Epithelial cell of esophagus (primary cell): Measurements from ENCODE around the gene TRMU.

Source experiments
- DNase-seq: peaks from one replicate; pipeline ENCODE4 v3.0.0; 2010; ENCODE audit warnings: low read depth
- H3K4me3 ChIP-seq: 2 replicates; pipeline ENCODE4 v1.5.1; 2011; ENCODE audit warnings: mild to moderate bottlenecking, low read length, control low read depth
- TF ChIP-seq, protein P1 (sequence below): IDR thresholded peaks from 2 replicates; pipeline ENCODE4 v1.5.1; 2011; ENCODE audit warnings: low read depth, mild to moderate bottlenecking, low read length, control low read depth, inconsistent platforms; ENCODE audit not compliant: insufficient read depth; ENCODE audit errors: missing control alignments

TRMU gene

DNA sequence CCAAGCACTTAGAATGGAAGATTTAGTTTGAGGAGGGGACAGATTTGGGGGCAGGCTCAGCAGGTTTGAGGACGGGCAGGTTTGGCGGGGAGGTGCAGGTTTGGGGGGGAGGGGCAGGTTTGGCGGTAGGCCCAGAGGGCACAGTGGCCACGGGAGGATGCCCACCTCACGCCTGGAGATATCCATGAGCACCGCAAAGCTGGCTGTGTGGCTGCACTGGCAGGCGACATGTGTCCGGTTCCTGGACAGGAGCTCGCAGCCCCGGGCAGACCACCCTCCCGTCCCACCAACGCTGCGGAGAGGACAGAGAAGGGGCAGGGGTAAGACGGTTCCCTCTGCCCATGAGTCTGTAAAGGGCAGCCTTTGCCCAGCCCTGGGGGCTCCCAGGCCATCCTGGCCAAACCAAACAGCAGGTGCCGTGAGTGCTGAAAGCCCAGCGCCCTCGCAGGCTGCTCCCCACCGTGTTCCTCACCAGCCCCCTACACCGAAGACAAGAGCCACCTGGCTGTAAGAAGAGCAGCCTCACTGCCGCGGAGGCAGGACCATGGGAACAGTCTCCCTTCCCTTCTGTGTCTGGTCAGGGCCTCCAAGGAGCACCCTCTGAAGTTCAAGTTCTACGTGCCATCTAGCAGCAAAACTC, 43.0 kb downstream of the TRMU start:
- no peak for DNase-seq
- no peak overlapping the region for H3K4me3 ChIP-seq
- TF ChIP-seq, protein P1, sequence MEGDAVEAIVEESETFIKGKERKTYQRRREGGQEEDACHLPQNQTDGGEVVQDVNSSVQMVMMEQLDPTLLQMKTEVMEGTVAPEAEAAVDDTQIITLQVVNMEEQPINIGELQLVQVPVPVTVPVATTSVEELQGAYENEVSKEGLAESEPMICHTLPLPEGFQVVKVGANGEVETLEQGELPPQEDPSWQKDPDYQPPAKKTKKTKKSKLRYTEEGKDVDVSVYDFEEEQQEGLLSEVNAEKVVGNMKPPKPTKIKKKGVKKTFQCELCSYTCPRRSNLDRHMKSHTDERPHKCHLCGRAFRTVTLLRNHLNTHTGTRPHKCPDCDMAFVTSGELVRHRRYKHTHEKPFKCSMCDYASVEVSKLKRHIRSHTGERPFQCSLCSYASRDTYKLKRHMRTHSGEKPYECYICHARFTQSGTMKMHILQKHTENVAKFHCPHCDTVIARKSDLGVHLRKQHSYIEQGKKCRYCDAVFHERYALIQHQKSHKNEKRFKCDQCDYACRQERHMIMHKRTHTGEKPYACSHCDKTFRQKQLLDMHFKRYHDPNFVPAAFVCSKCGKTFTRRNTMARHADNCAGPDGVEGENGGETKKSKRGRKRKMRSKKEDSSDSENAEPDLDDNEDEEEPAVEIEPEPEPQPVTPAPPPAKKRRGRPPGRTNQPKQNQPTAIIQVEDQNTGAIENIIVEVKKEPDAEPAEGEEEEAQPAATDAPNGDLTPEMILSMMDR, result no peak

DNA sequence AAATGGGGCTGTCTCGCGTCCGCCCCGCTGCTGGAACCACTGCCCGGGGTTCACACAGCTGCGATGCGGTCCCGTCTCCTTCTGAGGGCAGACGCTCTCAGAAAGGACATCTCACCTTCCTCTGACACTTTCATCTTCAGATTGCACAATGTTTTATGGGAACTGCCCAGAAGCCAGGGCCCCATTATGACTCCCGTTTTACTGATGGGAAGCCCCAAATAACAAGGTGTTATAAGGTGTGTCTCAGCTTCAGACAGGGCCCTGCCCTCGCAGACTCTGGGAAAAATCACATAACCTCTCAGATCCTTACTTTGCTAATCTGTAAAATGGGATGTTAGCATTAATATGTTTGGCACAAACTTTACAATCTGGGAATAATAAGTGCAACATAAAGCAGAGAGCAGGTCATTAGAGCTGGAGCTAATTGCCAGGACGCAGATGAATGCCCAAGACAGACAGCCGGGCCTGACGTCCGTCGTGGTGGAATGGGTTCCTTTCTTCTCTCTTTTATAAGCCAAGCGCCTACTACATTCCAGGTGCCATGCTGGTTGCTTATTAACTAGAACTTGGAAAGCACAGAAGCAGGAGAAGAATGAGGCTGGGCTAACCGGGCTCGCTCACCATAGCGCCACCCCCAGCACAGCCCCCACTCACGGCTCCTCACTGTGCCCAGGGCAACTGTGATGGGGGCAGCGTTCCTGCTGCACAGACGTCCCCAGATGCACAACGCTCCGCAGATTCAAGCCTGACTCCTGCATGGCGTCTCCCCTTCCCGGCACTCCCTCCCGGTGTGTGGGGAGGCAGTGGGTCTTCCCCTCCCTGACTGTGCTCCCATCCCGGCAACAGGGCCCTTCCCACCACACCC, 43.8 kb downstream of the TRMU start:
- DNase-seq, result no peak
- H3K4me3 ChIP-seq, result no peak overlapping the region
- TF ChIP-seq, protein P1, result no peak

DNA sequence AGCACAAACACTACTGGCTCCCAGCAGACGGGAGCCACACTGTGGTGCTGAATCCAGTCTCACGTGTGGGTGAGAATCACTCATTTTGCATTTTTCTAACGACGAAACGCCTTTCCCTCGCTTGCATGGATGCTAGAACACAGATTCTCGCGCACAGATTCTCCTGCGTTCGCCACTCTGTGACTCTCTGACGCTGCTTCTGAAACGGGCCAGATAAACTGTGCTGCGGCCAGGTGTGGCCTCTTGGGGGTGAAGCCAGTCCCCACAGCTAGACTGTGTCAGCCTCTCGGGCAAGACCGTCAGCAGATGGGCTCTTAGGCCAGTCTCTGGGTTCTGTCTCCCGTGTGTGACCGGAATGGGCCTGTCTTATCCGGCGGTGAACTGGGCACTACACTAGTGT, 44.6 kb downstream of the TRMU start:
- DNase-seq, result no peak
- TF ChIP-seq, protein P1, result no peak
- H3K4me3 ChIP-seq, result no peak overlapping the region

DNA sequence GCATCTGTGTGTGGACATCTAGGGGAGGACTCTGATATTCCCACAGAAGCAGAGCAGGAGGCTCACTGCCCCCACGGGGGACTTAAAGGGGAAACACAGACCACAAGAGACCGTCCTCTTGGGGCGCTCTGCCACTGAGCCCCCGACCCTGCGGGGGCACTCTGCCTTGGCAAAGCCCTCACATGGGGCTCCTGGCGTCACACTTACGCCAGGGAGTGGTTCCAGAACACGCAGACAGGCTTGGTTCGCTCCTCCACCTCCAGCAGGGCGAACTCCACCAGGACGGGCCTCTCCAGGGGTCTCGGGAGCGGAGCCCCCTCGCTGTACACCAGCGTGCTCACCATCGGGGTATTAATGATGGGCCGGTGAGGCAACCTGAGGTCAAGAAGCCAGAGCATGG, 45.1 kb downstream of the TRMU start:
- DNase-seq, result no peak
- TF ChIP-seq, protein P1, result no peak

DNA sequence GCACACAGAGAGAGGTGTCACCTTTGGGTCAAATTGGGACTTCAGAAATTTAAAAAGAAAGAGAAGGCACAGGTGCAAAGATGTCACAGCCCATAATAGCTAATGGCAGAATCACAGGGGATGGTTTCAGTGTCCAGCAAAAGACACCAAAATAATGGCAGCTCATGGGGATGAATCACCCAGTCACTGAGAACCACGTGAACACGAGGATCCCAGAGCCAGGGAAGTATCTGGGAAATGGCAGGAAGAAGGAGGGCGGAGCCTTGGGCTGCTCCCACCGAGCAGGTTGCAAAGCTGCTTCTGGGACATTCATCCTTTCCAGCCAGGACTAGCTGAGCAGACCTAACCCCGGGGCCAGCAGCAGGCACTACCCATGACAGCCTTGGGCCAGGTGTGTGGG, 45.6 kb downstream of the TRMU start:
- DNase-seq, result peak; percentile 59
- H3K4me3 ChIP-seq, result no peak overlapping the region
- TF ChIP-seq, protein P1, result no peak

More for the DNA sequence above, 45.1 kb downstream of the TRMU start:
- no peak overlapping the region for H3K4me3 ChIP-seq

DNA sequence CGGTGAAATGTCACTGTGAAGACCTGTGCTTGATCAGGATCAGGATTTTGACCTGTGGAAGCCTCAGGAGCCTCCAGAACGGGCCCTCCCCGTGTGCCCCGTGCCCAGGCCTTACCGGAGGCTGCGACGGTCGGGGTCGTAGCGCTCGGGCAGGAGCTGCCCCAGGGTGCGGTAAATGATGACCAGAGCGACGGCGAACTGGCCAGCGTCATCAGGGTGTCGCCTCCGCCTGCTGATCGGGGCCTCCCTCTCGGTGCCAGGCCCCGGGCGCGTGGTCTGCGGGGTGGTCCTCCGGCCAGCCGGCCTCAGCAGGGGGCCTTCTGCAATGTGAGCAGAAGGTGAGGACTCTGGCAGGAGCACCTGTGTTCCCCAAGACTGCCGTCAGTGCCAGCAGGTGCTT, 46.2 kb downstream of the TRMU start:
- no peak overlapping the region for H3K4me3 ChIP-seq
- TF ChIP-seq, protein P1, result no peak
- DNase-seq, result no peak
